ENCODE measurements around the gene COL26A1.
"Not testable (repeated sequence)": the region's sequence is repeated elsewhere in the genome, so short reads cannot be mapped to it uniquely, and the experiment has no call there.

COL26A1 gene

GRCh38 chr7:101453617-101454016 is 90.9 kb downstream of the COL26A1 start:
- DNase-seq: no peak

GRCh38 chr7:101457001-101457750 is 94.5 kb downstream of the COL26A1 start:
- no peak for DNase-seq

- no peak for DNase-seq
Observed at GRCh38 chr7:101465131-101465530, 102.5 kb downstream of the COL26A1 start.

- DNase-seq: no peak
Observed at GRCh38 chr7:101465576-101466196, 103.0 kb downstream of the COL26A1 start.

- DNase-seq: no peak
Observed at GRCh38 chr7:101466871-101467270, 104.2 kb downstream of the COL26A1 start.

GRCh38 chr7:101468546-101469275 is 106.0 kb downstream of the COL26A1 start:
- DNase-seq: no peak

GRCh38 chr7:101470668-101471487 is 108.2 kb downstream of the COL26A1 start:
- DNase-seq: no peak

GRCh38 chr7:101474178-101474577 is 111.5 kb downstream of the COL26A1 start:
- DNase-seq: no peak

GRCh38 chr7:101475691-101476090 is 113.0 kb downstream of the COL26A1 start:
- DNase-seq: not testable (repeated sequence)

GRCh38 chr7:101479217-101479616 is 116.5 kb downstream of the COL26A1 start:
- no peak for DNase-seq

- not testable (repeated sequence) for DNase-seq
Observed at GRCh38 chr7:101486056-101486432, 123.4 kb downstream of the COL26A1 start.

- DNase-seq: no peak
Observed at GRCh38 chr7:101486433-101487104, 123.9 kb downstream of the COL26A1 start.

- no peak for DNase-seq
Observed at GRCh38 chr7:101487105-101487458, 124.4 kb downstream of the COL26A1 start.

- no peak for DNase-seq
Observed at GRCh38 chr7:101487753-101488152, 125.1 kb downstream of the COL26A1 start.

- no peak for DNase-seq
Observed at GRCh38 chr7:101488826-101489572, 126.3 kb downstream of the COL26A1 start.

GRCh38 chr7:101490439-101490838 is 127.8 kb downstream of the COL26A1 start:
- DNase-seq: not testable (repeated sequence)

GRCh38 chr7:101491442-101491841 is 128.8 kb downstream of the COL26A1 start:
- DNase-seq: not testable (repeated sequence)

- DNase-seq: no peak
Observed at GRCh38 chr7:101494602-101495329, 132.1 kb downstream of the COL26A1 start.

GRCh38 chr7:101496017-101496416 is 133.3 kb downstream of the COL26A1 start:
- no peak for DNase-seq

- DNase-seq: no peak
Observed at GRCh38 chr7:101501351-101501750, 138.7 kb downstream of the COL26A1 start.

All from T-helper 1 cell (primary cell).